HUES64 (cell line): ENCODE results near the gene TSC22D2.

ENCODE experiments used
- H3K27ac ChIP-seq: 2 replicates; pipeline ENCODE4 v1.7.0; 2013; ENCODE audit warnings: low read depth, low read length, inconsistent platforms
- H3K27me3 ChIP-seq: 2 replicates; pipeline ENCODE4 v1.6.1; 2013; ENCODE audit warnings: mild to moderate bottlenecking, low read length; ENCODE audit not compliant: insufficient read depth
- H3K36me3 ChIP-seq: 2 replicates; pipeline ENCODE4 v1.6.1; 2013; ENCODE audit warnings: mild to moderate bottlenecking, low read length; ENCODE audit not compliant: insufficient read depth
- H3K4me1 ChIP-seq: 2 replicates; pipeline ENCODE4 v1.6.1; 2013; ENCODE audit warnings: mild to moderate bottlenecking, low read length, moderate library complexity; ENCODE audit not compliant: insufficient read depth
- H3K4me3 ChIP-seq: 2 replicates; pipeline ENCODE4 v1.5.1; 2013; ENCODE audit warnings: mild to moderate bottlenecking, low read length, moderate library complexity
- H3K9ac ChIP-seq: 2 replicates; pipeline ENCODE4 v1.6.1; 2013; ENCODE audit warnings: mild to moderate bottlenecking, low read depth, low read length
- H3K9me3 ChIP-seq: 2 replicates; pipeline ENCODE4 v1.6.1; 2013; ENCODE audit warnings: low read depth, low read length; ENCODE audit not compliant: insufficient read depth
- WGBS: fragments of 150-250, 120-280 bp; methylation state at CpG from one replicate; pipeline ENCODE4 v1.1.7; 2013; ENCODE audit warnings: missing lambda C conversion rate; 5-methylcytosine and 5-hydroxymethylcytosine counted together

The TSC22D2 gene

DNA sequence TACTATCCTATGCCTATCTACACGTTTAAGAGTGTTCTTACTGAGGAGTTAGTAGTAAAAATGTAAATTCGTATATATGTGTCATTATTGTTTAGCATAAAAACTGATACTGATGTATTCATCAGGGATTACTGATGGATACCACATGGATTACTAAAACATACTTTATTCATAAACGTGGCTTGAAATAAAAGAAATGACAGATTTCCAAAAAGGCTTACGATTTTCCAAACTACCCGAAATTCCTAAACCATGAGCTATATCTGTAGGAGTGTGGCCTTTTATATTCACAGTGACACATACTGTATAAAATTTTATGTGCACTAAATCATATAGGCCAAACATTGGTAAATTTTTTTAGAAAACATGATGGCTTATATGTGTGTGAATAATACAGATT, 6.9 kb downstream of the TSC22D2 start:
- Histone ChIP-seq H3K27ac (no peak overlapping the region), H3K9me3 (no peaks in the 10 kb centered on the region), H3K36me3 (peaks cover 27% of the 10 kb centered on the region), H3K4me3 (no peak overlapping the region; the same call in 1 of the 2 replicates), H3K9ac (no peak overlapping the region), H3K4me1 (peaks cover 43% of the 10 kb centered on the region), H3K27me3 (no peaks in the 10 kb centered on the region)
- 100% methylated on average over 1 of the region's 5 CpGs for WGBS

DNA sequence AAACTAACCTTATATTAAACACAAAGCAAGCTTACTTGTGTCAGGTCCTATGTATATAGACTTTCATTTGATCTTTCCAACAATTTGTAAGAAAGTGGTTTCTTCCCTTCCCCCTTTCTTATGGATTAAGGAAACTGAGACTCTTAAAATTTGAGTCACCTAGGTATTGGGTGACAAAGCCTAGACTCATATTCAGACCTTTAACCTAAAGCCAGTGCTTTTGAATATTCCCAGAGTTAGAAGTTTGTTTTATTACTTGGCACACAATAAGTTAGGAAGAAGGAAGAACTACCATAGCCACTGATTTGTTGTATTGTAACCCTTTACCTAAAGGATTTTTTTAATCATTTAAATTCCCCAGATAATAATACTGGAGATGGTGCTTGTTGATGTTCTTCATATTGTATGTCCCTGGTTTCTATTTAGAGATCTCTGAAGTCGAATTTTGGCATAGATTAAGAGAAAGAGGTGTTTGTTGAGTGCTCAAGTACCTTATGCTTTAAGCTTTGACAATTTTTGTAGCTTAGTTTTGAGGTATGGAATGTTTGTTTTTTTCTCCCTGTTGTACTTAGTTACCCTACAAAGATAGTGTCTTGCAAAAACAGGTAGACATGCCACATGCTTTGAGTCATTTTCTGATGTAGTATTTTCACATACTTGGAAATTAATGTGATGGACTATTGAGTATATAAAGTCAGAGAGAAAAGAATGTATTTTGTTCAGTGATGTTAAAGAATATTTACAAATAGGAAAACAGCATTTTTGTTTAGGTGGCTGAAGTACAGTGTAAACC, 11.2 kb downstream of the TSC22D2 start:
- no peak overlapping the region for H3K4me3 ChIP-seq
- no peaks in the 10 kb centered on the region for H3K9me3 ChIP-seq
- no peaks in the 10 kb centered on the region for H3K27me3 ChIP-seq
- no peak overlapping the region for H3K27ac ChIP-seq
- H3K9ac ChIP-seq: no peak overlapping the region
- H3K36me3 ChIP-seq: peaks cover 25% of the 10 kb centered on the region
- peaks cover 21% of the 10 kb centered on the region for H3K4me1 ChIP-seq
- WGBS: 81% methylated on average over 1 of the region's 1 CpG

DNA sequence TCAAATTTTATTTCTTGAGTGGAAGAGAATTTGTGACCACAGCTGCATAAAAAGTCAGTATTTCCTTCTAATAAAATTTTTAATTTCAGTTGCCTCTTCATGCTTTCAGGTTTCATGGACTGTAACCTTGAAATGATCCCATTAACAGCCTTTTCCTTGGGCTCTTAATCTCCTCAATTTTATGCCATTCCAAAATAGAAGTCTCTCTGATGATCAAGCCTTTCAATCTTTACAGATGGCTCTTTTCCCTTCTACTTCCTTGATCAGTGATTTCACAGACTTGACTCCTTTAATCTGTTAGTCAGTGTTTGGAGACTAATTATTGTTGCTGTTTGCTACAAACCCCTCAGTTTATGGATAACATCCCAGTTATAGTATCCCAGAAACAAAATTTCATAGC, 11.9 kb downstream of the TSC22D2 start:
- Histone ChIP-seq H3K9me3 (no peaks in the 10 kb centered on the region), H3K4me3 (no peak overlapping the region), H3K9ac (no peak overlapping the region), H3K27me3 (no peaks in the 10 kb centered on the region), H3K4me1 (peaks cover 18% of the 10 kb centered on the region), H3K36me3 (peaks cover 25% of the 10 kb centered on the region), H3K27ac (no peak overlapping the region)

DNA sequence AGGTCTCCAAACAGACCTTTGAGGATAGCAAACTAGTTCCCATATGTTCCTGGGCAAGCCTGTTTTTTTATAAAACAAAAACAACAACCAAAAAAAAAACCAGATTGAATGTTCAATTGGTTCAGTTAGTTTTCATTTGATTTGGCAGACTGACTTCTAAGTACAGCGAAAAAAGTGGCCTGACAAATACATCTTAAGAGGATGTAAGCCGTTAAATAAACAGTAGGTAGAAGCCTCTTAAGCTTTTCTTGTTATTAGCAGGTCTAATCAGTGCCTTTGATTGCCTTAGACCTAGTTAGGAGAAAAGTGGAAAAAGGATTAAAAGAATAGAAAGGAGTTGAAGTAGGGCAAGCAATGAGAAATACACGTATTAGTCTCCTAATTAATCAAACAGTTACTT, 13.2 kb downstream of the TSC22D2 start:
- H3K27me3 ChIP-seq: no peaks in the 10 kb centered on the region
- peaks cover 18% of the 10 kb centered on the region for H3K4me1 ChIP-seq
- no peaks in the 10 kb centered on the region for H3K9me3 ChIP-seq
- peaks cover 18% of the 10 kb centered on the region; the same call in 1 of the 2 replicates for H3K36me3 ChIP-seq
- H3K27ac ChIP-seq: no peak overlapping the region
- 81% methylated on average over 2 of the region's 3 CpGs for WGBS
- H3K9ac ChIP-seq: no peak overlapping the region
- no peak overlapping the region for H3K4me3 ChIP-seq

DNA sequence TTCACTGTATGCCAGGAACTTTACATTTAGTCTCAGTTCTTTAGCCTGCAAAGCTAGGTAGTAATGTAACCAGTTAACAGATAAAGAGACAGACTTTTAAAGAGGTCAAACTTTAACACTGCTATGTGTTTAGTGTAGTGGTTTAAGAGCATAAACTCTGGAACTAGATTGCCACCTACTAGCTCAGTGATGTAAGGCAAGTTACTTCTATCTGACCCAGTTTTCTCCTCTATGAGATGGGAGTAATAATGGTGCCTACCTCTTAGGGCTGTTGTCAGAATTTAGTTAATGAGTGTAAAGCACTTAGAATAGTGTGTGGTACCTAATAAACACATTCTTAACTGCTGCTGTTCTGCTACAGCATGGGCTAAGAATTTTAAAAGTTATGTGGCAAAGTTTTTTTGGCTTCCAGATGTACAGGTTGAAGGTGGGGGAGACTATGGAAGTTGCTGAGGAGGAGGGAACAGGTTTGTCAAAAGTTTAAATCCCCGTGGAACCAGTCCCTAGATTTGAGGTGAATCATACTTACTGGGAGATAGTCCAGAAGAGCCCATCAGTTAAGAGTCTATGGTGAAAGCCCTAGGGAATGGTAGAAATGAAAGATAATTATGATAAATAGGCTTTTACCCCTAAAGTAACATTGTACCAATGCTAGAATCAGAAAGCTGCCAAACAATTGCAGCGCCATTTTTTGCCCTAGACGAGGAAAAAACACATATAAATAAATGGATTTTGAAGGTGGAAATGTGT, 13.9 kb downstream of the TSC22D2 start:
- peaks cover 13% of the 10 kb centered on the region; the same call in 1 of the 2 replicates for H3K36me3 ChIP-seq
- H3K9me3 ChIP-seq: no peaks in the 10 kb centered on the region
- H3K4me3 ChIP-seq: no peak overlapping the region
- H3K27ac ChIP-seq: no peak overlapping the region
- H3K27me3 ChIP-seq: no peaks in the 10 kb centered on the region
- 97% methylated on average over 3 of the region's 3 CpGs for WGBS
- no peak overlapping the region for H3K9ac ChIP-seq
- peaks cover 18% of the 10 kb centered on the region for H3K4me1 ChIP-seq

DNA sequence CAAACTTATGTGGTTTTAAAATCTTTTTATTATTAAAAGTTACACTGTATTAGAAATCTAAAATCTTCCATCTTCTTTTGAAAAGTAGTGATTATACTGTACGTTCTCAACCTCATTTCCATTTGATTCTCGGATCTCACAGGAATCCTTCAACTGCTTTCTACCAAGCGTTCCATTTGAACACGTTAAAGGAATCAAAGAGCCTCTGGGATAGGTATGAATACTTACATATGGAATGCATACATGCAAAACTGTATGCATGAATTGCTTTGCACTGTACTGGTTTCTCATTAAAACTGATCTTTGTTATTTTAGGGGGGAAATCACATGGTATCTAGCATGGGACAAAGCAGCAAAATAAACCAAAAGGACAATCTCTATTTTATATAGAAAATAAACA, 14.8 kb downstream of the TSC22D2 start:
- Histone ChIP-seq H3K9me3 (no peaks in the 10 kb centered on the region), H3K27ac (no peak overlapping the region), H3K27me3 (no peaks in the 10 kb centered on the region), H3K9ac (no peak overlapping the region), H3K36me3 (peaks cover 13% of the 10 kb centered on the region; the same call in 1 of the 2 replicates), H3K4me1 (peaks cover 22% of the 10 kb centered on the region), H3K4me3 (no peak overlapping the region)
- 94% methylated on average over 4 of the region's 4 CpGs for WGBS

DNA sequence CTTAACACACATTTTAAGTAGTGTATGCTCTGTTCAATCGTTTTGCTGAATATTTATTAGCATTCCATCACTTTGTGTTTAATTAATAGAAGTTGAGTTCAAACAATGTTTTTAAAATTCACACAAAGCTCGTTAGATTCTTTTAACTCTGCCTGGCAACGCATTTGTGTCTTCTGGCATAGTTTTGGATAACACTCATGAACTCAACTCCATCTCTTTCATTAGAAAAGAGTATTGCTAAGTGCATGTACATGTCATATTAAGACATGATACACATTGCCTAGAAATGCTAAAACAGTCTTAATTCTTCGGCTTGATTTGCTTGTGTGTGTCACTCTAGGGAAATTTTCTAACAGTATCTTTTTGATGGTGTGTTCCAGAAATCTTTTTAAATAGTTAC, 15.7 kb downstream of the TSC22D2 start:
- H3K27me3 ChIP-seq: no peaks in the 10 kb centered on the region
- H3K36me3 ChIP-seq: peaks cover 13% of the 10 kb centered on the region; the same call in 1 of the 2 replicates
- no peaks in the 10 kb centered on the region for H3K9me3 ChIP-seq
- H3K27ac ChIP-seq: no peak overlapping the region
- H3K4me1 ChIP-seq: peaks cover 26% of the 10 kb centered on the region
- WGBS: 94% methylated on average over 3 of the region's 4 CpGs
- H3K9ac ChIP-seq: no peak overlapping the region
- H3K4me3 ChIP-seq: no peak overlapping the region

DNA sequence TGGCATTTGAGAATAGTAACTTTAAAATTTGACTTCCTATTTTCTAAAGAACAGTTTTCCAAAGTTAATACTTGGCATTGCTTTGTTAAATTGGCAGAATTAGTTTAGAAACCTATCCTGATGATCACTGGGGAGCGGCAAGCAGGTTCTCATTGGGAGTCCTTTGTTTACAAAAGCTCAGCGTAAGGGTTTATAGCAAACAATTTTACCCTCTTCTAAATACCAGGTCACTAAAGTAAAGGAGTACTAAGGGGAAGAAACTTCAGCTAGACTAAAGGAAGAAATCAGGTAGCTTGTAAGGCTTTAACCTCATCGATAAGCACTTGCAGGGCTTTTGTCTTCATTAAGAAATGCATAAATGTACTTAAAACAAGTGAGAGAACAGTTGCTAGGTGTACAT, 18.2 kb downstream of the TSC22D2 start:
- WGBS: 88% methylated on average over 3 of the region's 3 CpGs
- H3K27me3 ChIP-seq: no peaks in the 10 kb centered on the region

DNA sequence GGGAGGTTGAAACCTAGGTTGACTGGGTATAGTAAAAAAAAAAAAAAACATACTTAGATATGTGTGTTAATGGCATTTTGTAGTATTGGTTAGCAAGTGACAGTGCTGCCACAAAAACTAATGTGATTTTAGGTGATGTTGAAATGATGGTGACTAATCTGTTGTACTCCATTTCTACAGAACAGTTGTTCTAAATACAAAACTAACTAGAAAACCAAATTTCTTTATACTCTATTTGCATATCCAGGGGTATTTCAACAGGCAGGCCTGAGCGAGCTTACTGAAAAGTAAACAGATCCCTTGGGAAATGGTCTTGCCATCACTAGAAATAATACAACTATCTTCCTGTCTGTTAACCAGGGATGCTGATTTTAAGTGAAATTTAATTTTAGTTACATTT, 20.5 kb downstream of the TSC22D2 start:
- no peak overlapping the region for H3K27ac ChIP-seq
- no peaks in the 10 kb centered on the region for H3K9me3 ChIP-seq
- peaks cover 19% of the 10 kb centered on the region for H3K4me1 ChIP-seq
- H3K36me3 ChIP-seq: 0 out of 2 replicates have a peak, but pooled peaks cover 6% of the 10 kb centered on the region
- 100% methylated on average over 1 of the region's 1 CpG for WGBS
- no peak overlapping the region for H3K4me3 ChIP-seq
- H3K9ac ChIP-seq: no peak overlapping the region
- no peaks in the 10 kb centered on the region for H3K27me3 ChIP-seq

More for the DNA sequence above, 18.2 kb downstream of the TSC22D2 start:
- H3K27ac ChIP-seq: no peak overlapping the region
- H3K4me3 ChIP-seq: no peak overlapping the region
- H3K36me3 ChIP-seq: peaks cover 13% of the 10 kb centered on the region; the same call in 1 of the 2 replicates
- peaks cover 12% of the 10 kb centered on the region for H3K4me1 ChIP-seq
- no peak overlapping the region for H3K9ac ChIP-seq
- no peaks in the 10 kb centered on the region for H3K9me3 ChIP-seq

DNA sequence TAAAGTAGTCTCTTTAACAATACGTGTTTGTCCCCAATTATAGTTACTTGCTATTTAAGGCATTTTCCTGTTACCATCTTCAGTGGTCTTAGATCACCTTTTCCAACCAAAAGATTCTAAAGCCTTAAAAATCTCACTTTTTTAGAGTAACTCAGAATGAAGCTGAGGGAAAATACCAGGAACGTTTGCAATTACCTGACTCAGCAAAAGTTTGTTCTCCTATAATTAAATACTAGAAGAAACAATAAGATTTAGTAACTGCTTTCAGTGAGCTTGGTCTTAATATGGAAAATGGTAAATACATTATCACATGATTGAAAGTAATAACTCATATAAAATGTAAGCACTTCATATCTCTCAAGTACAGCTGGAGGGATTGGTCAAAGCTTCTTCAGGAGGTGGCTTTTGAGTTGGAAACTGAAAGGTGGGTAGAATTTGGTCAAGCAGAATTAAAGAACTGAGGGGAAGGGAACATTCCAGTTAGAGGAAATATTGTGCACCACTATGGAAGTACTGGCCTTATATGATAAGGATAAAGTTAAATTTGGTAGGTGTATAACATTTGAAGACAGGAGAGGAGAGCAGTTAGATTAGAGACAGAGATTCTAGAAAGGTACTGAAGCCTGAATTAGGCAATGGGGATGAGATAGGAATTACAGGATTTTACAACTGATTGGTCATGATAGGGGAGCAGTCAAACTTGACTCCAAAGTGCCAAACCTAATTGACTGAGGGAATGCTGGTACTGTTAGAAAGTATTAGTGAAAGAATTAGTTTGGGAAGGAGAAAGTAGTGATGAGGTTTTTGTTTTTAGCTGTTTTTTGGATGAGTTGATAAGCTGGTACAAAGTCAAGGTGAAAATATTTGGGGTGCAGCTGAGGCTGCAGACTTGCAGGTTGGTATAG, 21.9 kb downstream of the TSC22D2 start:
- H3K27ac ChIP-seq: no peak overlapping the region
- peaks cover 26% of the 10 kb centered on the region for H3K4me1 ChIP-seq
- H3K27me3 ChIP-seq: no peaks in the 10 kb centered on the region
- no peaks in the 10 kb centered on the region for H3K9me3 ChIP-seq
- no peak overlapping the region for H3K4me3 ChIP-seq
- H3K9ac ChIP-seq: no peak overlapping the region
- H3K36me3 ChIP-seq: no peaks in the 10 kb centered on the region
- WGBS: 88% methylated on average over 2 of the region's 2 CpGs
